ENCODE measurements around the gene KANK4.

The KANK4 gene

DNA sequence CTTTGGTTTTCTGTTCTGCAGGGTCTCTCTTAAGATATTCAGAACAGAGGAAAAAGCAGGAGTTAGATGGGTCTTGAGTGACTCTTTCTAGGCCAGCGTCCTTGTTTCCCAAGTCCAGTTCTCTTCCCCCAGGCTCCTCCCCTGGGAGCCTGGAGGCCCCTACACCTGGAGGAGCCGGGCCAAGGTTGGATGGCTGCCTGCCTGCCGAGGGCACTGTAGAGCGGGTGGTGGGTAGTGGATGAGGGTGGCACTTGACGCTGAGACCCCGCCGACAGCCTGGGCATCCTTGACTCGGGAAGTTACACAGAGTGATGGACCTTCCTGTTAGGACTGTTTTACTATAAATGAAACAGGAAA is 17.4 kb upstream of the KANK4 start:
- no peaks in the 10 kb centered on the region for H3K9me3 ChIP-seq
- DNase-seq: no peak

GRCh38 chr1:62335656-62336055 is 16.4 kb upstream of the KANK4 start:
- Histone ChIP-seq H3K36me3 (no peaks in the 10 kb centered on the region), H3K4me1 (peaks cover 0 to 10% (median 5%) of the 10 kb centered on the region in 4 donors), H3K4me3 (no peak overlapping the region), H3K9me3 (no peaks in the 10 kb centered on the region), H3K27me3 (no peaks in the 10 kb centered on the region), H3K27ac (no peak overlapping the region)
- no peak for DNase-seq
- intact Hi-C loops (cut with DNase I; ENCODE audit: low total_unique reads): no loop called here
- no peak for TF ChIP-seq CTCF (IDR thresholded peaks at IDR 0.05)

More for the DNA sequence above, 17.4 kb upstream of the KANK4 start:
- no peaks in the 10 kb centered on the region for H3K27me3 ChIP-seq
- intact Hi-C loops (cut with DNase I; ENCODE audit: low total_unique reads): no loop called here
- H3K4me3 ChIP-seq: no peak overlapping the region
- TF ChIP-seq CTCF (IDR thresholded peaks at IDR 0.05): no peak
- H3K4me1 ChIP-seq: peaks cover 0 to 10% (median 5%) of the 10 kb centered on the region in 4 donors
- no peaks in the 10 kb centered on the region for H3K36me3 ChIP-seq
- no peak overlapping the region for H3K27ac ChIP-seq

- no peak for DNase-seq
- Histone ChIP-seq H3K36me3 (no peaks in the 10 kb centered on the region), H3K4me3 (no peak overlapping the region), H3K4me1 (peaks cover 0 to 10% (median 5%) of the 10 kb centered on the region in 4 donors), H3K9me3 (no peaks in the 10 kb centered on the region), H3K27ac (no peak overlapping the region), H3K27me3 (no peaks in the 10 kb centered on the region)
- intact Hi-C loops (cut with DNase I; ENCODE audit: low total_unique reads): no loop called here
- no peak for TF ChIP-seq CTCF (IDR thresholded peaks at IDR 0.05)
Observed at GRCh38 chr1:62334434-62334985, 15.3 kb upstream of the KANK4 start.

GRCh38 chr1:62333441-62333840 is 14.2 kb upstream of the KANK4 start:
- TF ChIP-seq CTCF (IDR thresholded peaks at IDR 0.05): no peak
- Histone ChIP-seq H3K4me3 (no peak overlapping the region), H3K27me3 (no peaks in the 10 kb centered on the region), H3K9me3 (no peaks in the 10 kb centered on the region), H3K36me3 (no peaks in the 10 kb centered on the region), H3K4me1 (peaks cover 0 to 10% (median 5%) of the 10 kb centered on the region in 4 donors), H3K27ac (no peak overlapping the region)
- DNase-seq: no peak
- intact Hi-C loops (cut with DNase I; ENCODE audit: low total_unique reads): no loop called here

DNA sequence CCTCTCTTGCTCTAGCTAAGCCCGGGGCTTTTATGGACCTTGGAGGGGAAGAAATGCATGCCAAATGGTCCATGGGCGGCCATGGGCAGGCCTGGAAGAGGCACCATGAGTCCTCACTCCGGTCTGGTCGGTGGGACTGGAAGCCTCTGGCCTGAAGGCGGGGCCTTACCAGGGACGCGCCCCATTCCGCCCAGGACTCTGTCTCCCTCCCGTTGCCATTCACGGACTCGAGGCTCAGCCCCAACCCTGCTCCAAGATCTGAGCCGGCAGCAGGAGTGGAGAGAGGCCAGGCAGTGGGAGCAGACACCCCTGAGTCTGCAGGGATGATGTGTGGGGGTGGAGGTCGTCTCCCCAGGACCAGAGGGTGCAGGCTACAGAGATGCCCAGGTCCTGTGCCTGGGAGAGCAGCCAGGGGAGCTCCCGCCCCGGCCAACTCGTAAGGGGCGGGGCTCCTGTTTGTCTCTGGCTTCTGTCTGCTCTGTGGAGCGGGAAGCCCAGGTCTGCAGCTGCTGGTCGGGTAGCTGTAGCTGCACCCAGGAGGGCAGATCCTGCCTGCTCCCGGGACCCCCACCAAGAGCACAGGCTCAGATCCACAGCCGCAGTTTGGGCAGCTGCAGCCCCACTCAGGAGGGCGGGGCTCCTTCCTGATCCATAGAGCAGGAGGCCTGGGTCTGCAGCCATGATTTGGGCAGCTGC is 8.3 kb upstream of the KANK4 start:
- DNase-seq: no peak
- TF ChIP-seq CTCF (IDR thresholded peaks at IDR 0.05): no peak

More for the DNA sequence above, 8.3 kb upstream of the KANK4 start:
- intact Hi-C loops (cut with DNase I; ENCODE audit: low total_unique reads): no loop called here
- Histone ChIP-seq H3K27ac (no peak overlapping the region), H3K4me3 (no peak overlapping the region), H3K4me1 (no peaks in the 10 kb centered on the region), H3K27me3 (peaks cover 0 to 8% of the 10 kb centered on the region in 2 donors), H3K36me3 (no peaks in the 10 kb centered on the region), H3K9me3 (no peaks in the 10 kb centered on the region)
